OCI-LY7 (cell line): ENCODE results near the gene ACSF2. TPM values are rescaled to one million over a fixed set of nuclear protein-coding genes. Genes with fewer than 3 reads are reported as not detected.

Experiments used
- BruUV-seq: library from RNA; stranded (reverse); fragments of 400-500 nt; replicated peaks from 2 replicates; lab custom pipeline; 2021; lab: Mats Ljungman, UMichigan
- CTCF ChIA-PET: fragments of 300-600 bp; sonication (Branson Sonifier 250); formaldehyde crosslinking; loops from one replicate; lab custom pipeline; 2022; ENCODE audit warnings: antibody characterized with exemption; ENCODE audit not compliant: unreplicated experiment; lab: Charles Lee
- POLR2A ChIA-PET: fragments of 300-600 bp; sonication (Branson Sonifier 250); formaldehyde crosslinking; loops from one replicate; lab custom pipeline; 2022; ENCODE audit warnings: antibody characterized with exemption; lab: Charles Lee
- DNase-seq: peaks from one replicate; pipeline ENCODE4 v3.0.0-alpha.2; 2015; ENCODE audit warnings: low spot score
- H2AFZ ChIP-seq: fragments of 200-600 bp; sonication (generic), shearing (Covaris generic); 2 replicates; pipeline ENCODE4 v1.6.1; 2014; ENCODE audit warnings: mild to moderate bottlenecking, antibody characterized with exemption, low read length, moderate library complexity
- H3K27ac ChIP-seq: fragments of 200-600 bp; sonication (generic); 2 replicates; pipeline ENCODE4 v1.5.1; 2014; ENCODE audit warnings: mixed run types, low read depth, mild to moderate bottlenecking, moderate library complexity, low read length, inconsistent platforms; ENCODE audit not compliant: poor library complexity, severe bottlenecking
- H3K36me3 ChIP-seq: fragments of 200-600 bp; sonication (generic); 2 replicates; pipeline ENCODE4 v1.6.1; 2014; ENCODE audit warnings: mild to moderate bottlenecking, antibody characterized with exemption, low read length, moderate library complexity, mixed read lengths; ENCODE audit not compliant: insufficient read depth
- H3K4me1 ChIP-seq: fragments of 200-600 bp; sonication (generic); 2 replicates; pipeline ENCODE4 v1.5.1; 2014; ENCODE audit warnings: mild to moderate bottlenecking, low read length; ENCODE audit not compliant: insufficient read depth, poor library complexity, severe bottlenecking
- H3K4me2 ChIP-seq: fragments of 200-600 bp; sonication (generic); 2 replicates; pipeline ENCODE4 v1.6.1; 2014; ENCODE audit warnings: mild to moderate bottlenecking, low read length
- H3K4me3 ChIP-seq: fragments of 200-600 bp; sonication (generic); 2 replicates; pipeline ENCODE4 v1.5.1; 2014; ENCODE audit warnings: mild to moderate bottlenecking, low read depth, low read length; ENCODE audit not compliant: poor library complexity, severe bottlenecking
- H3K79me2 ChIP-seq: fragments of 200-600 bp; sonication (generic); 2 replicates; pipeline ENCODE4 v1.6.1; 2016; ENCODE audit warnings: low read depth, mild to moderate bottlenecking, low read length, moderate library complexity, mixed read lengths; ENCODE audit not compliant: insufficient read depth
- H3K9me2 ChIP-seq: fragments of 200-600 bp; sonication (generic); 2 replicates; pipeline ENCODE4 v1.6.1; 2016; ENCODE audit warnings: mild to moderate bottlenecking, low read length, mixed read lengths; ENCODE audit not compliant: insufficient read depth
- H3K9me3 ChIP-seq: fragments of 200-600 bp; sonication (generic); 2 replicates; pipeline ENCODE4 v1.6.1; 2014; ENCODE audit warnings: mild to moderate bottlenecking, mixed run types, low read length, mixed read lengths
- H4K20me1 ChIP-seq: fragments of 200-600 bp; sonication (generic); 2 replicates; pipeline ENCODE4 v1.6.1; 2014; ENCODE audit warnings: mild to moderate bottlenecking, antibody characterized with exemption, low read length, moderate library complexity, mixed read lengths; ENCODE audit not compliant: insufficient read depth
- CTCF ChIP-seq: fragments of 200-600 bp; sonication (generic); conservative IDR thresholded peaks from 2 replicates; pipeline ENCODE4 v1.5.1; 2014; ENCODE audit warnings: mild to moderate bottlenecking, antibody characterized with exemption, low read length, moderate library complexity, mixed read lengths
- EZH2phosphoT487 ChIP-seq: fragments of 200-600 bp; sonication (generic); IDR thresholded peaks from 2 replicates; pipeline ENCODE4 v1.6.1; 2018; ENCODE audit warnings: low read depth, borderline replicate concordance, mild to moderate bottlenecking, mixed run types, antibody characterized with exemption, low read length, moderate library complexity, mixed read lengths
- intact Hi-C: fragments of 100-400 bp; cut with micrococcal nuclease; formaldehyde crosslinking; loops from one replicate; pipeline ENCODE4 v1.10.0; 2022; ENCODE audit not compliant: unreplicated experiment
- total RNA-seq, 2 experiments: library from RNA; depleted of rRNA in 1 of 2; stranded (reverse); fragments of >200 nt in 1 of 2; shearing (Covaris generic) in 1 of 2; gene quantifications; 2 replicates each; pipeline ENCODE4 v1.2.3, GENCODE V29; 2014 to 2022

Gene ACSF2
- total RNA-seq, 2 experiments from 2014 or later, result 38.6 to 42.7 TPM

GRCh38 chr17:50464121-50464520, 38.1 kb downstream of the ACSF2 start:
- no peak overlapping the region for H3K4me3 ChIP-seq
- POLR2A ChIA-PET, result no interaction called here

GRCh38 chr17:50464736-50465135, 38.7 kb downstream of the ACSF2 start:
- Histone ChIP-seq H3K4me3 (no peak overlapping the region), H3K4me2 (no peak overlapping the region), H3K27ac (no peak overlapping the region), H4K20me1 (no peaks in the 10 kb centered on the region), H3K79me2 (no peaks in the 10 kb centered on the region), H3K9me3 (no peaks in the 10 kb centered on the region), H3K4me1 (peaks cover 3% of the 10 kb centered on the region), H3K36me3 (no peaks in the 10 kb centered on the region), H2AFZ (no peak overlapping the region), H3K9me2 (no peaks in the 10 kb centered on the region)
- TF ChIP-seq EZH2phosphoT487 (no peak), CTCF (no peak)
- BruUV-seq, result no TSS peak
- CTCF ChIA-PET, result no interaction called here
- POLR2A ChIA-PET, result no interaction called here
- DNase-seq, result no peak
- intact Hi-C loops, result no loop called here

More at GRCh38 chr17:50464121-50464520, 38.1 kb downstream of the ACSF2 start:
- intact Hi-C loops, result no loop called here
- BruUV-seq, result no TSS peak
- Histone ChIP-seq H3K9me3 (no peaks in the 10 kb centered on the region), H3K79me2 (no peaks in the 10 kb centered on the region), H3K4me2 (no peak overlapping the region), H3K9me2 (no peaks in the 10 kb centered on the region), H2AFZ (no peak overlapping the region), H4K20me1 (no peaks in the 10 kb centered on the region), H3K27ac (no peak overlapping the region), H3K36me3 (no peaks in the 10 kb centered on the region), H3K4me1 (peaks cover 3% of the 10 kb centered on the region)
- no peak for TF ChIP-seq EZH2phosphoT487
- TF ChIP-seq CTCF, result no peak
- CTCF ChIA-PET, result no interaction called here
- no peak for DNase-seq

- H3K27ac ChIP-seq, result no peak overlapping the region
- no peaks in the 10 kb centered on the region for H4K20me1 ChIP-seq
- H3K4me1 ChIP-seq, result peaks cover 3% of the 10 kb centered on the region
- no TSS peak for BruUV-seq
- no peak overlapping the region for H2AFZ ChIP-seq
- H3K36me3 ChIP-seq, result no peaks in the 10 kb centered on the region
- ChIA-PET POLR2A (no interaction called here), CTCF (no interaction called here)
- intact Hi-C loops, result no loop called here
- H3K4me2 ChIP-seq, result no peak overlapping the region
- H3K4me3 ChIP-seq, result no peak overlapping the region
- no peak for TF ChIP-seq EZH2phosphoT487
- TF ChIP-seq CTCF, result no peak
- no peaks in the 10 kb centered on the region for H3K79me2 ChIP-seq
- no peaks in the 10 kb centered on the region for H3K9me2 ChIP-seq
- no peak for DNase-seq
- no peaks in the 10 kb centered on the region for H3K9me3 ChIP-seq
These were observed 39.2 kb downstream of the ACSF2 start for GRCh38 chr17:50465171-50465570.
